CD4-positive, alpha-beta T cell (primary cell): ENCODE results near the gene ANO9. TPM values are rescaled to one million over a fixed set of nuclear protein-coding genes. Genes with fewer than 3 reads are reported as not detected.

Experiments used
- ATAC-seq: fragments of 200-7000 bp; cut with Tn5 transposase; one replicate; pipeline ENCODE4 v1.10.0; 2022; ENCODE audit warnings: mild to moderate bottlenecking; ENCODE audit not compliant: poor library complexity
- CTCF ChIA-PET: fragments of 350-600 bp; sonication (Branson Sonifier 250); formaldehyde crosslinking; loops from one replicate; lab custom pipeline; 2021; ENCODE audit warnings: antibody characterized with exemption, inconsistent platforms; lab: Charles Lee
- POLR2A ChIA-PET: fragments of 350-600 bp; sonication (Branson Sonifier 250); formaldehyde crosslinking; loops from one replicate; lab custom pipeline; 2021; ENCODE audit warnings: antibody characterized with exemption, inconsistent platforms; lab: Charles Lee
- DNase-seq, 14 experiments: peaks; one replicate each; pipeline ENCODE4 v3.0.0-alpha.2; 2013 to 2020; ENCODE audit warnings: mixed read lengths in 2 of 14
- H3K27ac ChIP-seq, 2 donors: one replicate each; pipeline versions ENCODE4 v1.5.1 to v1.7.0; 2013; ENCODE audit warnings: low read length in 2 of 2, low read depth in 1 of 2, mild to moderate bottlenecking in 1 of 2
- H3K27me3 ChIP-seq, 2 experiments: 1 replicate in 1 of 2; 2 replicates in 1 of 2; pipeline versions ENCODE4 v1.6.1 to v1.7.0; 2013; ENCODE audit warnings: low read length in 2 of 2, control low read depth in 1 of 2, mild to moderate bottlenecking in 1 of 2, moderate library complexity in 1 of 2; ENCODE audit not compliant: insufficient read depth in 2 of 2, control insufficient read depth in 1 of 2
- H3K36me3 ChIP-seq: one replicate; pipeline ENCODE4 v1.6.1; 2013; ENCODE audit warnings: low read length, control low read depth; ENCODE audit not compliant: insufficient read depth
- H3K4me1 ChIP-seq: one replicate; pipeline ENCODE4 v1.6.1; 2013; ENCODE audit warnings: low read length, control low read depth; ENCODE audit not compliant: insufficient read depth
- H3K4me3 ChIP-seq: one replicate; pipeline ENCODE4 v1.5.1; 2013; ENCODE audit warnings: mild to moderate bottlenecking, low read length, moderate library complexity
- H3K9me3 ChIP-seq, 2 experiments: 1 replicate in 1 of 2; 2 replicates in 1 of 2; pipeline versions ENCODE4 v1.6.1 to v1.7.0; 2013; ENCODE audit warnings: low read length in 2 of 2, mild to moderate bottlenecking in 2 of 2, control low read depth in 1 of 2, moderate library complexity in 1 of 2; ENCODE audit not compliant: control insufficient read depth in 1 of 2, insufficient read depth in 1 of 2
- H3K27ac Mint-ChIP-seq: one replicate; pipeline ENCODE4 v1.8.0; 2020; ENCODE audit warnings: mixed read lengths
- H3K27me3 Mint-ChIP-seq: one replicate; pipeline ENCODE4 v1.8.0; 2021; ENCODE audit warnings: mixed read lengths
- H3K36me3 Mint-ChIP-seq: one replicate; pipeline ENCODE4 v1.8.0; 2021; ENCODE audit warnings: low read depth, mixed read lengths
- H3K4me1 Mint-ChIP-seq: one replicate; pipeline ENCODE4 v1.8.0; 2021; ENCODE audit warnings: low read depth, mixed read lengths
- H3K4me3 Mint-ChIP-seq: one replicate; pipeline ENCODE4 v1.8.0; 2020; ENCODE audit warnings: mild to moderate bottlenecking, mixed read lengths
- H3K9me3 Mint-ChIP-seq: one replicate; pipeline ENCODE4 v1.8.0; 2020; ENCODE audit warnings: mixed read lengths
- CTCF ChIP-seq: fragments of 200-600 bp; IDR thresholded peaks from one replicate; pipeline ENCODE4 v1.8.0; 2022; ENCODE audit warnings: antibody characterized with exemption, mild to moderate bottlenecking
- intact Hi-C, 2 experiments: fragments of 100-400 bp; cut with DNase I in 1 of 2; cut with micrococcal nuclease in 1 of 2; formaldehyde crosslinking; loops; one replicate each; pipeline versions ENCODE4 v1.15.1 to v1.9.0; 2023 to 2025; cut with DNase I, micrococcal nuclease
- total RNA-seq, 174 experiments: library from RNA in 2 of 174; stranded (reverse) in 2 of 174; gene quantifications; one replicate each; pipeline ENCODE4 v1.2.3 and lab custom pipeline; 2021 to 2026

The ANO9 gene
- total RNA-seq, 2 experiments from 2014 or later = 109 to 114 TPM

GRCh38 chr11:434496-434895, 7.3 kb downstream of the ANO9 start:
- DNase-seq (no peak), ATAC-seq (no peak)
- intact Hi-C loops = no loop called here
- H3K9me3 ChIP-seq = no peaks in the 10 kb centered on the region
- TF ChIP-seq CTCF = no peak
- H3K4me1 ChIP-seq = peaks cover 24% of the 10 kb centered on the region
- no peaks in the 10 kb centered on the region for H3K27me3 ChIP-seq
- H3K36me3 ChIP-seq = peaks cover 17% of the 10 kb centered on the region
- no peaks in the 10 kb centered on the region for H3K27me3 Mint-ChIP-seq
- peaks cover 6% of the 10 kb centered on the region for H3K36me3 Mint-ChIP-seq
- no peak overlapping the region for H3K27ac Mint-ChIP-seq
- no peak overlapping the region for H3K4me3 Mint-ChIP-seq
- ChIA-PET POLR2A (no interaction called here), CTCF (no interaction called here)
- no peaks in the 10 kb centered on the region for H3K9me3 Mint-ChIP-seq
- no peak overlapping the region for H3K27ac ChIP-seq
- peaks cover 6% of the 10 kb centered on the region for H3K4me1 Mint-ChIP-seq
- H3K4me3 ChIP-seq = no peak overlapping the region

DNA sequence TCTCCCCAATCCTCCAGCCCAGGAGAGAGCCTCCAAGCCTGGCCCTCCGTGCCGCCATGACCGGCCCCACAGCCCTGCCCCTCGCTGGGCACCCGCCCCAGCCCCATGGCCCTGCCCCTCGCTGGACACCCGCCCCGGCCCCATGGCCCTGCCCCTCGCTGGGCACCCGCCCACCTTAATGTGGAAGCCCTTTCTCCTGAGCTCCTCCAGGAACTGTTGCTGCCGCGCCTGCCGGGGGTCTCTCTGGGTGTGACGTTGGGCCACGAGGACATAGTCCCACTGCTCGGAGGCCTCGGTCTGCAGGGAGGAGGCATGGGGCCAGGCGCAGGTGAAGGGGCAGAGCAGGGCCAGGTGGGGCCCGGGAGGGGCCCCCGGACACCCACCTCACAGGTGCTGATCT, 8.2 kb downstream of the ANO9 start:
- peaks cover 6% of the 10 kb centered on the region for H3K36me3 Mint-ChIP-seq
- peaks cover 6% of the 10 kb centered on the region for H3K4me1 Mint-ChIP-seq
- H3K9me3 ChIP-seq = no peaks in the 10 kb centered on the region
- H3K27me3 Mint-ChIP-seq = no peaks in the 10 kb centered on the region
- intact Hi-C loops = no loop called here
- H3K27me3 ChIP-seq = no peaks in the 10 kb centered on the region
- no peak for TF ChIP-seq CTCF
- POLR2A ChIA-PET = no interaction called here
- H3K9me3 Mint-ChIP-seq = no peaks in the 10 kb centered on the region
- H3K36me3 ChIP-seq = peaks cover 20% of the 10 kb centered on the region
- CTCF ChIA-PET = no interaction called here
- peaks cover 16% of the 10 kb centered on the region for H3K4me1 ChIP-seq
- no peak overlapping the region for H3K4me3 ChIP-seq
- H3K4me3 Mint-ChIP-seq = no peak overlapping the region
- ATAC-seq (no peak), DNase-seq (no peak)
- H3K27ac ChIP-seq = no peak overlapping the region
- H3K27ac Mint-ChIP-seq = no peak overlapping the region

DNA sequence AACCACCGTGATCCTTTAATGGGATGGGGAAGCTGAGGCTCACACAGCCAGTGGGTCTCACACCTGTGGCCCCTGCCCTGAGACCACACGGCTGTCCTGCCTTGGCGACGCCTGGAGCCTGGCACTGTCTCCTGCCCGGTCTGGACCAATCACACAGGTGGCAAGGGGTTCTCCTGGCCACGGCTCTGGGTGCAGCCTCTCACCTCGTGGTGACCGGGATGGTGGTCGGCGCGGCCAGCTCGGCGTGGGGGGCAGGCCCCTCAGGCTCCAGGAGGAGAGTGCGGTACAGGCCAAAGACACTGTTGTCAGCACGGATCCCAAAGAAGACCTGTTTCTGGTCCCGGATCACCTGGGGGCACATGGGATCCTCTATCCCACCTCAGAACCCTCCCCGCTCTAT, 8.7 kb downstream of the ANO9 start:
- no peak overlapping the region for H3K27ac Mint-ChIP-seq
- ATAC-seq = no peak
- H3K9me3 Mint-ChIP-seq = no peaks in the 10 kb centered on the region
- no peak overlapping the region for H3K4me3 ChIP-seq
- H3K27ac ChIP-seq = no peak overlapping the region
- no peak for TF ChIP-seq CTCF
- H3K4me1 Mint-ChIP-seq = peaks cover 6% of the 10 kb centered on the region
- H3K9me3 ChIP-seq = no peaks in the 10 kb centered on the region
- peaks cover 22% of the 10 kb centered on the region for H3K36me3 ChIP-seq
- CTCF ChIA-PET = no interaction called here
- intact Hi-C loops = no loop called here
- DNase-seq = no peak
- POLR2A ChIA-PET = no interaction called here
- H3K4me3 Mint-ChIP-seq = no peak overlapping the region
- peaks cover 11% of the 10 kb centered on the region for H3K4me1 ChIP-seq
- no peaks in the 10 kb centered on the region for H3K27me3 ChIP-seq
- H3K27me3 Mint-ChIP-seq = no peaks in the 10 kb centered on the region
- peaks cover 6% of the 10 kb centered on the region for H3K36me3 Mint-ChIP-seq
